ENCODE measurements around the gene ZEB1. TPM values are rescaled to one million over a fixed set of nuclear protein-coding genes. Genes with fewer than 3 reads are reported as not detected.

The ZEB1 gene
- total and polyA plus RNA-seq, 2 of the 4 experiments (the other 2 are of a cell fraction), result 23.7 to 108 TPM

DNA sequence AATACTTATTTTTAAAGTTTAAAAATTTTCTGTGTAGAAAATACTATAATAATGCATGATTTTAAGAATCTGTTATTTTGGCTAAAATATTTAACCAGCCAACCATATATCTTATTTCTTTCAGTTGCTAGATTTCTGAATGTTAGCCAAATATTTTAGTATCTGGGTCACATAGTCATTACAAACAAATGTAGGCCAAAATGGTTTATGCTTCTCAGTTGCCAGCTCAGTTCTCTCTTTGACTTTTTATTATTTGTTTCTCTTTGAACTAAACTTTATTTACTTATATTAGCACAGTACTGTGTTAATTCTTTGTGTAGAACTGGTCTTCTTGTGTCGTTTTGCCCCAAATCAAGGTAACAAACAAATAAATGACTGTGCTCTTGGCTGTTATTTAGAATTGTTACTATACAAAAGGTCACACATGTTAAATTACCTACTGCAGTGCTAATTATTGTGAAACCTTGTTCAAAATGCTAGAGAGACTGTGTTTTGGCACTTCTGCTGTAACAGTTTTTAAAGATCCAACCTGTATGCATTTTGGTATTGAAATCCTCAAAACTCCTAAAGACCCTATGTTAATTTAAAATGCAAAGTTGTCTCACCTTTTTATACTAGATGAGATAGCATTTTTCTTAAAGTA is 39.8 kb downstream of the ZEB1 start:
- Histone ChIP-seq H2BK15ac (ENCODE audit: low read depth, low read length) (no peak overlapping the region), H3K9ac (ENCODE audit: low read depth, low read length) (no peak overlapping the region), H4K5ac (ENCODE audit: low read depth, low read length) (peak overlapping the region; percentile 63; the same call in 1 of the 2 replicates), H2AFZ (replicated peaks; ENCODE audit: low read length, poor library complexity) (no peak overlapping the region), H3K9me3 (ENCODE audit: control insufficient read depth, insufficient read depth, low read length) (peaks cover 9% of the 10 kb centered on the region), H3K56ac (ENCODE audit: extremely low read depth, insufficient read depth, low read length) (no peak overlapping the region), H3K4me1 (ENCODE audit: control insufficient read depth, insufficient read depth, low read length) (peaks cover 4% of the 10 kb centered on the region), H4K91ac (ENCODE audit: insufficient read depth, low read depth, low read length) (no peak overlapping the region), H3K4me2 (ENCODE audit: low read depth, low read length) (peak overlapping the region; percentile 81), H3K4me3 (ENCODE audit: insufficient read depth, low read depth, low read length) (no peak overlapping the region), H2BK20ac (ENCODE audit: low read depth, low read length) (no peak overlapping the region), H3K4ac (ENCODE audit: low read depth, low read length) (no peak overlapping the region), H4K8ac (ENCODE audit: low read depth in 2 of 2, low read length in 2 of 2) (no peak overlapping the region), H3K23ac (ENCODE audit: low read depth, low read length) (no peak overlapping the region), H3K14ac (replicated peaks; ENCODE audit: low read depth, low read length) (no peak overlapping the region), H3K79me1 (ENCODE audit: low read depth in 1 of 2, low read length in 2 of 2) (peaks cover 2 to 43% of the 10 kb centered on the region in 2 experiments; a peak in 2 of 4 replicates), H3K36me3 (ENCODE audit: control insufficient read depth, insufficient read depth, low read length) (peaks cover 23% of the 10 kb centered on the region), H3K27me3 (ENCODE audit: control insufficient read depth, insufficient read depth, low read length) (no peaks in the 10 kb centered on the region), H2AK5ac (ENCODE audit: low read depth, low read length) (no peak overlapping the region), H2BK120ac (ENCODE audit: low read depth, low read length) (no peak overlapping the region), H3K27ac (ENCODE audit: insufficient read depth, low read length) (no peak overlapping the region), H3K9me1 (ENCODE audit: insufficient read depth, low read length) (peaks cover 9% of the 10 kb centered on the region), H4K20me1 (ENCODE audit: insufficient read depth, low read length) (peaks cover 82% of the 10 kb centered on the region), H2BK5ac (ENCODE audit: low read depth, low read length, poor library complexity, severe bottlenecking) (peak overlapping the region; percentile 16), H3K18ac (ENCODE audit: low read depth, low read length) (no peak overlapping the region), H2AK9ac (replicated peaks; ENCODE audit: low read depth, low read length, poor library complexity) (no peak overlapping the region)
- dilution Hi-C loops (cut with HindIII; ENCODE audit: low sequenced_read_pairs, unreplicated experiment), result no loop called here
- intact Hi-C loops (cut with micrococcal nuclease), result no loop called here
- CTCF ChIA-PET, result interaction anchor here (1.3 kb wide), 1 partner anchor 13 kb away, joined by 3 read pairs; no protein-coding TSS in a partner anchor
- no CpG with 5 or more reads among the region's 1 CpG for WGBS, 2 experiments (ENCODE audit: extremely low coverage in 2 of 2, insufficient read length in 1 of 2)
- in situ Hi-C loops (cut with MboI; ENCODE audit: low sequenced_read_pairs), result no loop called here
- ATAC-seq (ENCODE audit: low read depth), result peak; percentile 64
- DNase-seq, result peak; percentile 52
- BruUV-seq (replicated peaks), result no TSS peak
- POLR2A ChIA-PET (ENCODE audit: unreplicated experiment), result no interaction called here
- TF ChIP-seq CTCF (conservative IDR thresholded peaks at IDR 0.05; ENCODE audit: low read depth, low read length), result no peak
- 0 out of 2 replicates have a peak, but pooled peaks have one; percentile 12 for TF ChIP-seq CEBPB (IDR thresholded peaks at IDR 0.05; ENCODE audit: low read depth, low read length)
- TF ChIP-seq RCOR1 (IDR thresholded peaks at IDR 0.05; ENCODE audit: insufficient replicate concordance, low read length), result no peak
